Renal pelvis (tissue), 4 donors: ENCODE results near the gene STRADA. TPM values are rescaled to one million over a fixed set of nuclear protein-coding genes. Genes with fewer than 3 reads are reported as not detected.

Experiments
- DNase-seq: peaks from one replicate; pipeline ENCODE4 v3.0.0-alpha.2; 2013
- polyA plus RNA-seq, 3 donors: library from polyadenylated mRNA; unstranded; fragments of 120-200 nt; gene quantifications; one replicate each; pipeline ENCODE4 v1.2.1, GENCODE V29; 2013; ENCODE audit not compliant: insufficient read length in 3 of 3

The STRADA gene
- polyA plus RNA-seq, 3 donors, result 43.1 to 74.3 (median 66.8) TPM

GRCh38 chr17:63689479-63689878 lies 52.1 kb downstream of the STRADA start:
- DNase-seq, result no peak

- DNase-seq, result no peak
Observed at GRCh38 chr17:63688396-63689020, 53.1 kb downstream of the STRADA start.

GRCh38 chr17:63686138-63686685 lies 55.4 kb downstream of the STRADA start:
- no peak for DNase-seq

- DNase-seq, result no peak
Observed at GRCh38 chr17:63685578-63685977, 56.0 kb downstream of the STRADA start.

- no peak for DNase-seq
Observed at GRCh38 chr17:63685041-63685440, 56.6 kb downstream of the STRADA start.

- no peak for DNase-seq
Observed at GRCh38 chr17:63682981-63683380, 58.6 kb downstream of the STRADA start.

- no peak for DNase-seq
Observed at GRCh38 chr17:63682441-63682840, 59.2 kb downstream of the STRADA start.

- DNase-seq, result no peak
Observed at GRCh38 chr17:63681530-63681929, 60.1 kb downstream of the STRADA start.

GRCh38 chr17:63680700-63681099 lies 60.9 kb downstream of the STRADA start:
- DNase-seq, result no peak

- no peak for DNase-seq
Observed at GRCh38 chr17:63679214-63679613, 62.4 kb downstream of the STRADA start.

GRCh38 chr17:63676584-63676983 lies 65.0 kb downstream of the STRADA start:
- DNase-seq, result no peak

- DNase-seq, result peak; percentile 77
Observed at GRCh38 chr17:63675607-63676546, 65.7 kb downstream of the STRADA start.

GRCh38 chr17:63675231-63675606 lies 66.4 kb downstream of the STRADA start:
- no peak for DNase-seq

- DNase-seq, result no peak
Observed at GRCh38 chr17:63672856-63673255, 68.7 kb downstream of the STRADA start.

GRCh38 chr17:63665527-63666214 lies 75.9 kb downstream of the STRADA start:
- DNase-seq, result no peak

GRCh38 chr17:63659850-63660249 lies 81.7 kb downstream of the STRADA start:
- no peak for DNase-seq

GRCh38 chr17:63658366-63658765 lies 83.2 kb downstream of the STRADA start:
- no peak for DNase-seq

- no peak for DNase-seq
Observed at GRCh38 chr17:63657786-63658185, 83.8 kb downstream of the STRADA start.

GRCh38 chr17:63653050-63653449 lies 88.5 kb downstream of the STRADA start:
- no peak for DNase-seq
